ENCODE data around the gene ATP5ME.
"Not testable (repeated sequence)": the region's sequence is repeated elsewhere in the genome, so short reads cannot be mapped to it uniquely, and the experiment has no call there.

The ATP5ME gene

GRCh38 chr4:694341-694940 lies 20.4 kb upstream of the ATP5ME start:
- H3K27me3 Mint-ChIP-seq = peaks cover 52% of the 10 kb centered on the region
- H3K4me3 Mint-ChIP-seq, DNase-seq, H3K27ac Mint-ChIP-seq, CTCF ChIA-PET, H3K4me1 Mint-ChIP-seq, H3K36me3 Mint-ChIP-seq, H3K9me3 Mint-ChIP-seq: not testable (repeated sequence)

GRCh38 chr4:692771-693554 lies 18.9 kb upstream of the ATP5ME start:
- no peaks in the 10 kb centered on the region for H3K4me1 Mint-ChIP-seq
- H3K27ac Mint-ChIP-seq = no peak overlapping the region
- H3K27me3 Mint-ChIP-seq = peaks cover 58% of the 10 kb centered on the region
- no peak overlapping the region for H3K4me3 Mint-ChIP-seq
- peak; percentile 20 for DNase-seq
- no peaks in the 10 kb centered on the region for H3K36me3 Mint-ChIP-seq
- H3K9me3 Mint-ChIP-seq = no peaks in the 10 kb centered on the region
- CTCF ChIA-PET = no interaction called here

- Mint-ChIP-seq H3K27ac (no peak overlapping the region), H3K9me3 (no peaks in the 10 kb centered on the region), H3K4me1 (no peaks in the 10 kb centered on the region), H3K36me3 (no peaks in the 10 kb centered on the region), H3K4me3 (no peak overlapping the region), H3K27me3 (peaks cover 55% of the 10 kb centered on the region)
- DNase-seq = peak; percentile 18
- CTCF ChIA-PET = no interaction called here
These were observed 15.6 kb upstream of the ATP5ME start for GRCh38 chr4:689723-690122.

- H3K27me3 Mint-ChIP-seq = peaks cover 53% of the 10 kb centered on the region
- no peaks in the 10 kb centered on the region for H3K36me3 Mint-ChIP-seq
- no peaks in the 10 kb centered on the region for H3K4me1 Mint-ChIP-seq
- H3K9me3 Mint-ChIP-seq = no peaks in the 10 kb centered on the region
- no peak within 1 kb of the TSS for H3K4me3 Mint-ChIP-seq
- CTCF ChIA-PET = no interaction called here
- H3K27ac Mint-ChIP-seq = no peak within 1 kb of the TSS
- DNase-seq = peak; percentile 24
These were observed 15.0 kb upstream of the ATP5ME start, which contains the start of gene SLC49A3 for GRCh38 chr4:688854-689681. TSS of gene SLC49A3 (minus strand) at chr4:689151. CDS start at chr4:689127, 24 bp downstream.

- no peaks in the 10 kb centered on the region for H3K4me1 Mint-ChIP-seq
- CTCF ChIA-PET = interaction anchor here (1.3 kb wide), 1 partner anchor 14 kb away, joined by 4 read pairs; the partner anchor contains the start of genes ATP5ME and MYL5
- DNase-seq = peak; percentile 18
- H3K36me3 Mint-ChIP-seq = no peaks in the 10 kb centered on the region
- H3K27me3 Mint-ChIP-seq = peaks cover 49% of the 10 kb centered on the region
- H3K27ac Mint-ChIP-seq = no peak overlapping the region
- no peaks in the 10 kb centered on the region for H3K9me3 Mint-ChIP-seq
- H3K4me3 Mint-ChIP-seq = no peak overlapping the region
These were observed 14.1 kb upstream of the ATP5ME start for GRCh38 chr4:687971-688853.

- H3K27ac Mint-ChIP-seq = no peak overlapping the region
- H3K36me3 Mint-ChIP-seq = no peaks in the 10 kb centered on the region
- H3K4me1 Mint-ChIP-seq = no peaks in the 10 kb centered on the region
- H3K27me3 Mint-ChIP-seq = peaks cover 45% of the 10 kb centered on the region
- H3K4me3 Mint-ChIP-seq = no peak overlapping the region
- no peaks in the 10 kb centered on the region for H3K9me3 Mint-ChIP-seq
- CTCF ChIA-PET = interaction anchor here (1.3 kb wide), 1 partner anchor 14 kb away, joined by 4 read pairs; the partner anchor contains the start of genes ATP5ME and MYL5
- DNase-seq = no peak
These were observed 13.2 kb upstream of the ATP5ME start for GRCh38 chr4:687048-687970.

- no peaks in the 10 kb centered on the region for H3K4me1 Mint-ChIP-seq
- H3K27me3 Mint-ChIP-seq = peaks cover 42% of the 10 kb centered on the region
- DNase-seq = no peak
- no peak overlapping the region for H3K27ac Mint-ChIP-seq
- CTCF ChIA-PET = interaction anchor here (3.1 kb wide), 1 partner anchor 14 kb away, joined by 17 read pairs; no protein-coding TSS in a partner anchor
- no peaks in the 10 kb centered on the region for H3K36me3 Mint-ChIP-seq
- no peak overlapping the region for H3K4me3 Mint-ChIP-seq
- no peaks in the 10 kb centered on the region for H3K9me3 Mint-ChIP-seq
These were observed 12.5 kb upstream of the ATP5ME start for GRCh38 chr4:686413-687040.

- Mint-ChIP-seq H3K27me3 (peaks cover 43% of the 10 kb centered on the region), H3K4me3 (no peak overlapping the region), H3K4me1 (peaks cover under 1% of the 10 kb centered on the region), H3K9me3 (no peaks in the 10 kb centered on the region), H3K27ac (no peak overlapping the region), H3K36me3 (no peaks in the 10 kb centered on the region)
- DNase-seq = no peak
- CTCF ChIA-PET = interaction anchor here (3.1 kb wide), 1 partner anchor 15 kb away, joined by 17 read pairs; no protein-coding TSS in a partner anchor
These were observed 11.8 kb upstream of the ATP5ME start for GRCh38 chr4:685679-686412.

- Mint-ChIP-seq H3K36me3 (no peaks in the 10 kb centered on the region), H3K4me1 (peaks cover 6% of the 10 kb centered on the region), H3K27me3 (peaks cover 43% of the 10 kb centered on the region), H3K27ac (no peak overlapping the region), H3K9me3 (no peaks in the 10 kb centered on the region), H3K4me3 (no peak overlapping the region)
- no peak for DNase-seq
- CTCF ChIA-PET = interaction anchor here (1.4 to 3.1 kb wide), 4 partner anchors 10 to 49 kb away, joined by 4 to 18 read pairs (median 11); partner anchors contain the start of genes ATP5ME and MYL5
These were observed 10.7 kb upstream of the ATP5ME start for GRCh38 chr4:684623-685327.

GRCh38 chr4:683982-684622 lies 10.0 kb upstream of the ATP5ME start:
- H3K4me3 Mint-ChIP-seq = no peak overlapping the region
- no peaks in the 10 kb centered on the region for H3K9me3 Mint-ChIP-seq
- H3K27ac Mint-ChIP-seq = no peak overlapping the region
- peaks cover 6% of the 10 kb centered on the region for H3K4me1 Mint-ChIP-seq
- no peaks in the 10 kb centered on the region for H3K36me3 Mint-ChIP-seq
- CTCF ChIA-PET = interaction anchor here (0.7 to 3.1 kb wide), 5 partner anchors 9 to 576 kb away, joined by 3 to 18 read pairs (median 5); partner anchors contain the start of genes ATP5ME and MYL5
- peak; percentile 60 for DNase-seq
- peaks cover 38% of the 10 kb centered on the region for H3K27me3 Mint-ChIP-seq
